CD4-positive, alpha-beta T cell (primary cell): ENCODE measurements around the gene PCNX3. TPM values are rescaled to one million over a fixed set of nuclear protein-coding genes. Genes with fewer than 3 reads are reported as not detected.

Experiments used
- ATAC-seq: fragments of 200-7000 bp; cut with Tn5 transposase; one replicate; pipeline ENCODE4 v1.10.0; 2022; ENCODE audit warnings: mild to moderate bottlenecking; ENCODE audit not compliant: poor library complexity
- CTCF ChIA-PET: fragments of 350-600 bp; sonication (Branson Sonifier 250); formaldehyde crosslinking; loops from one replicate; lab custom pipeline; 2021; ENCODE audit warnings: antibody characterized with exemption, inconsistent platforms; lab: Charles Lee
- POLR2A ChIA-PET: fragments of 350-600 bp; sonication (Branson Sonifier 250); formaldehyde crosslinking; loops from one replicate; lab custom pipeline; 2021; ENCODE audit warnings: antibody characterized with exemption, inconsistent platforms; lab: Charles Lee
- DNase-seq, 14 experiments: peaks; one replicate each; pipeline ENCODE4 v3.0.0-alpha.2; 2013 to 2020; ENCODE audit warnings: mixed read lengths in 2 of 14
- H3K27ac ChIP-seq, 2 donors: one replicate each; pipeline versions ENCODE4 v1.5.1 to v1.7.0; 2013; ENCODE audit warnings: low read length in 2 of 2, low read depth in 1 of 2, mild to moderate bottlenecking in 1 of 2
- H3K27me3 ChIP-seq, 2 experiments: 1 replicate in 1 of 2; 2 replicates in 1 of 2; pipeline versions ENCODE4 v1.6.1 to v1.7.0; 2013; ENCODE audit warnings: low read length in 2 of 2, control low read depth in 1 of 2, mild to moderate bottlenecking in 1 of 2, moderate library complexity in 1 of 2; ENCODE audit not compliant: insufficient read depth in 2 of 2, control insufficient read depth in 1 of 2
- H3K36me3 ChIP-seq: one replicate; pipeline ENCODE4 v1.6.1; 2013; ENCODE audit warnings: low read length, control low read depth; ENCODE audit not compliant: insufficient read depth
- H3K4me1 ChIP-seq: one replicate; pipeline ENCODE4 v1.6.1; 2013; ENCODE audit warnings: low read length, control low read depth; ENCODE audit not compliant: insufficient read depth
- H3K4me3 ChIP-seq: one replicate; pipeline ENCODE4 v1.5.1; 2013; ENCODE audit warnings: mild to moderate bottlenecking, low read length, moderate library complexity
- H3K9me3 ChIP-seq, 2 experiments: 1 replicate in 1 of 2; 2 replicates in 1 of 2; pipeline versions ENCODE4 v1.6.1 to v1.7.0; 2013; ENCODE audit warnings: low read length in 2 of 2, mild to moderate bottlenecking in 2 of 2, control low read depth in 1 of 2, moderate library complexity in 1 of 2; ENCODE audit not compliant: control insufficient read depth in 1 of 2, insufficient read depth in 1 of 2
- H3K27ac Mint-ChIP-seq: one replicate; pipeline ENCODE4 v1.8.0; 2020; ENCODE audit warnings: mixed read lengths
- H3K27me3 Mint-ChIP-seq: one replicate; pipeline ENCODE4 v1.8.0; 2021; ENCODE audit warnings: mixed read lengths
- H3K36me3 Mint-ChIP-seq: one replicate; pipeline ENCODE4 v1.8.0; 2021; ENCODE audit warnings: low read depth, mixed read lengths
- H3K4me1 Mint-ChIP-seq: one replicate; pipeline ENCODE4 v1.8.0; 2021; ENCODE audit warnings: low read depth, mixed read lengths
- H3K4me3 Mint-ChIP-seq: one replicate; pipeline ENCODE4 v1.8.0; 2020; ENCODE audit warnings: mild to moderate bottlenecking, mixed read lengths
- H3K9me3 Mint-ChIP-seq: one replicate; pipeline ENCODE4 v1.8.0; 2020; ENCODE audit warnings: mixed read lengths
- CTCF ChIP-seq: fragments of 200-600 bp; IDR thresholded peaks from one replicate; pipeline ENCODE4 v1.8.0; 2022; ENCODE audit warnings: antibody characterized with exemption, mild to moderate bottlenecking
- intact Hi-C, 2 experiments: fragments of 100-400 bp; cut with DNase I in 1 of 2; cut with micrococcal nuclease in 1 of 2; formaldehyde crosslinking; loops; one replicate each; pipeline versions ENCODE4 v1.15.1 to v1.9.0; 2023 to 2025; cut with DNase I, micrococcal nuclease
- total RNA-seq, 174 experiments: library from RNA in 2 of 174; stranded (reverse) in 2 of 174; gene quantifications; one replicate each; pipeline ENCODE4 v1.2.3 and lab custom pipeline; 2021 to 2026

PCNX3 gene
- total RNA-seq, 2 experiments from 2014 or later, result 37.3 to 40.5 TPM

DNA sequence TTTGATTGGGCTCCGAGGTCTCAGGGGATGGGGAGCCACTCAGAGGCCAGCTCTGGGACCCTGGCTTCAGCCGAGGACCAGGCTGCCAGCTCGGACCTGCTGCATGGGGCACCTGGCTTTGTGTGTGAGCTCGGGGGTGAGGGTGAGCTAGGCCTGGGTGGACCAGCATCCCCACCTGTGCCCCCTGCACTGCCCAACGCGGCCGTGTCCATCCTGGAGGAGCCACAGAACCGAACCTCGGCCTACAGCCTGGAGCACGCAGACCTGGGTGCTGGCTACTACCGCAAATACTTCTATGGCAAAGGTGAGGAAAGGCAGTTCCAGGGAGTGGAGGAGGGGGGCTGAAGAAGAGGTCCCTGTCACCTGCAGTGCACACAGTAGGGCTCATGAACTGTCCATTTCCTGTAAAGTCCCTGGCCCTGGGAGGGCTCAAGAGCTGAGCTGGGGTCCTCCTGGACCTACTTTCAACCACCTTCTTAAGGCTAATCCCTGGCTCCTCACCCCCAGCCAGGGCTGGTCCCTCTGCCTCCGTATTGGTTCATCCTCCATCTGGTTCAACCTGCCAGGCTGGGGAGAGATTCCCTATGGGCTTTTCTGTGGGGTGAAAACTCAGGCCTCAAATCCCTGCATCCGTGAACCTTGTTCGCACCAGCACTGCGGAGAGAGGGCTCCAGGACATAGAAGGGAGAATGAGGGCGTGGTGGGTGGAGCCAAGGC lies 25.9 kb downstream of the PCNX3 start:
- Mint-ChIP-seq H3K4me1 (peaks cover 62% of the 10 kb centered on the region), H3K27me3 (no peaks in the 10 kb centered on the region), H3K9me3 (no peaks in the 10 kb centered on the region), H3K27ac (peak overlapping the region; percentile 100), H3K4me3 (peak overlapping the region; percentile 86), H3K36me3 (peaks cover 68% of the 10 kb centered on the region)
- H3K27me3 ChIP-seq, result no peaks in the 10 kb centered on the region
- ATAC-seq, result no peak
- no peaks in the 10 kb centered on the region for H3K9me3 ChIP-seq
- no peak for TF ChIP-seq CTCF
- peaks cover 64% of the 10 kb centered on the region for H3K36me3 ChIP-seq
- H3K27ac ChIP-seq, result peak overlapping the region; percentile 68 to 95
- intact Hi-C loops, result no loop called here
- peaks cover 76% of the 10 kb centered on the region for H3K4me1 ChIP-seq
- DNase-seq, result no peak
- CTCF ChIA-PET, result interaction anchor here (1.7 kb wide), 1 partner anchor 10 kb away, joined by 4 read pairs; no protein-coding TSS in a partner anchor
- H3K4me3 ChIP-seq, result peak overlapping the region; percentile 59
- POLR2A ChIA-PET, result interaction anchor here (0.5 to 6.1 kb wide), 3 partner anchors 12 to 177 kb away, joined by 3 to 244 read pairs (median 3); partner anchors contain the start of gene RELA

- Histone ChIP-seq H3K9me3 (no peaks in the 10 kb centered on the region), H3K27me3 (no peaks in the 10 kb centered on the region), H3K27ac (peak overlapping the region; percentile 68 to 95), H3K36me3 (peaks cover 58% of the 10 kb centered on the region), H3K4me1 (peaks cover 70% of the 10 kb centered on the region), H3K4me3 (peak overlapping the region; percentile 59)
- peak overlapping the region; percentile 100 for H3K27ac Mint-ChIP-seq
- POLR2A ChIA-PET, result interaction anchor here (0.5 to 6.1 kb wide), 3 partner anchors 12 to 178 kb away, joined by 3 to 244 read pairs (median 3); partner anchors contain the start of gene RELA
- DNase-seq (no peak), ATAC-seq (no peak)
- H3K9me3 Mint-ChIP-seq, result no peaks in the 10 kb centered on the region
- peaks cover 58% of the 10 kb centered on the region for H3K4me1 Mint-ChIP-seq
- H3K36me3 Mint-ChIP-seq, result peaks cover 64% of the 10 kb centered on the region
- peak overlapping the region; percentile 86 for H3K4me3 Mint-ChIP-seq
- no peak for TF ChIP-seq CTCF
- H3K27me3 Mint-ChIP-seq, result no peaks in the 10 kb centered on the region
- intact Hi-C loops, result no loop called here
- CTCF ChIA-PET, result interaction anchor here (2.3 kb wide), 1 partner anchor 16 kb away, joined by 6 read pairs; no protein-coding TSS in a partner anchor
Measured at GRCh38 chr11:65642014-65642671, 26.6 kb downstream of the PCNX3 start.

- CTCF ChIA-PET, result interaction anchor here (2.3 kb wide), 1 partner anchor 18 kb away, joined by 6 read pairs; no protein-coding TSS in a partner anchor
- peak overlapping the region; percentile 82 for H3K27ac Mint-ChIP-seq
Measured at GRCh38 chr11:65643971-65644370, 28.4 kb downstream of the PCNX3 start.

More at GRCh38 chr11:65643971-65644370, 28.4 kb downstream of the PCNX3 start:
- peaks cover 66% of the 10 kb centered on the region for H3K36me3 ChIP-seq
- H3K27me3 Mint-ChIP-seq, result no peaks in the 10 kb centered on the region
- H3K4me3 ChIP-seq, result no peak overlapping the region
- peak overlapping the region; percentile 34 for H3K4me3 Mint-ChIP-seq
- no peaks in the 10 kb centered on the region for H3K9me3 Mint-ChIP-seq
- H3K27ac ChIP-seq, result peak overlapping the region in 1 of 2 donors; percentile 48
- H3K4me1 ChIP-seq, result peaks cover 56% of the 10 kb centered on the region
- intact Hi-C loops, result no loop called here
- H3K27me3 ChIP-seq, result no peaks in the 10 kb centered on the region
- POLR2A ChIA-PET, result interaction anchor here (0.6 to 1.4 kb wide), 2 partner anchors 9 to 140 kb away, joined by 3 to 9 read pairs; no protein-coding TSS in a partner anchor
- TF ChIP-seq CTCF, result no peak
- ATAC-seq (no peak), DNase-seq (peak in 5 of 14 experiments; percentile 31 to 57 (median 35))
- peaks cover 66% of the 10 kb centered on the region for H3K36me3 Mint-ChIP-seq
- H3K9me3 ChIP-seq, result no peaks in the 10 kb centered on the region
- H3K4me1 Mint-ChIP-seq, result peaks cover 44% of the 10 kb centered on the region
